GM13976 (cell line): ENCODE data around the gene FKBP1A.

Experiments
- DNase-seq: peaks from one replicate; pipeline ENCODE4 v3.0.0; 2012; ENCODE audit warnings: low spot score
- CTCF ChIP-seq: IDR thresholded peaks from 2 replicates; pipeline ENCODE4 v1.5.1; 2012; ENCODE audit warnings: borderline replicate concordance, mild to moderate bottlenecking; ENCODE audit not compliant: insufficient read depth; ENCODE audit errors: extremely low read depth, missing control alignments, control extremely low read depth
- in situ Hi-C: fragments of 300-500 bp; cut with MboI; formaldehyde crosslinking; loops from one replicate; pipeline ENCODE4 v1.12.0; 2022; ENCODE audit warnings: low sequenced_read_pairs, mixed read lengths, inconsistent platforms; ENCODE audit not compliant: unreplicated experiment

FKBP1A gene

GRCh38 chr20:1336699-1337367, 56.0 kb downstream of the FKBP1A start:
- no peak for DNase-seq
- in situ Hi-C loops: no loop called here
- no peak for TF ChIP-seq CTCF

- no peak for DNase-seq
- in situ Hi-C loops: no loop called here
- no peak for TF ChIP-seq CTCF
Observed at GRCh38 chr20:1335961-1336698, 56.7 kb downstream of the FKBP1A start.

DNA sequence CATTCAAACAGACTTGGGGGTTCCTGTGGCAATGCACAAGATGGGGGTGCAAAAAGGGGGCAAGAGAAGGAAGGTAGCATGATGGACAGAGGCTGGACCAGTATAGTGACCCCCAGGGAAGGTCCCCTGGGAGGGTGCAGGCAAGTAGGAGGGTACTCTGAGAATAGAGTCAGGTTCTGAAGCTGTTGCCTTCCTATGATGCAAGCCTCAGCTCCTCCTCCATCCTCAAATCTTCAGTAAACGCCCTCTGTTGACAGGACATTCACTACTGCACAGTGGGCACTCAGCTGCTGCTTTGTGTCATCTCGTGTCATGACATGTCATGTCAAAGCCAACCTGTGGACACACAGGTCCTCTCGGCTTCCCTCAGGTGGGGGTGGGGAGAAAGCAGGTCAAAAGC, 58.1 kb downstream of the FKBP1A start:
- in situ Hi-C loops: no loop called here
- DNase-seq: no peak
- no peak for TF ChIP-seq CTCF

- no peak for TF ChIP-seq CTCF
- in situ Hi-C loops: no loop called here
- DNase-seq: no peak
Observed at GRCh38 chr20:1334370-1334731, 58.5 kb downstream of the FKBP1A start.

GRCh38 chr20:1333462-1334369, 59.1 kb downstream of the FKBP1A start:
- in situ Hi-C loops: no loop called here
- DNase-seq: no peak
- TF ChIP-seq CTCF: no peak

DNA sequence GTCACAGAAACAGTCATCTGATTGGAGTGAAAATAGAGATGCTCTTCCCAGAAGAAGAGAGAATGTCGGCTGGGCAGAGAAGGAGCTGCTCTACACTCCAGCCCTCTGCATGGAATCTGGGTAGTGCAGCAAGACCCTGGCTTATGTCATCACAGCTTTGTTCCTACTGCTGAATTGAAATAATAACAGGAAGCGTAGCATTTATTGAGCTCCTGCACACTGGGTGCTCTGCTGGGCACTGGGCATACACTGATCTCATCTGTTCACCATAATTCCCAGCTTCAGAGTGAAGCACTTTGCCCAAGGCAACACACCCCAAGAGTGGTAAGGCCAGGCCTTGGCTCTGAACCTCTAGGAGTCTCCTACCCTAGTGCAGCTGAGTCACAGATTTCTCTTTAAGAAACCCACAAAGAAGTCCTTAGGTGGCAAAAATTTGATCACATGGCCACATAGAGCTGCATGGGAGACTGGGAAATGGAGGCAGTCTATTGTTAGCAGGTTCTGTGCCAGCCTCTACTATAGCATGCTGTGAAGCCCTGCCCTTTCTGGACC, 60.0 kb downstream of the FKBP1A start:
- TF ChIP-seq CTCF: no peak
- no peak for DNase-seq
- in situ Hi-C loops: no loop called here
